NCI-H1105 (cell line): ENCODE results near the gene JARID2.
A peak's percentile ranks its signal among the peaks of the same experiment; 100 is the strongest.

Source experiments
- DNase-seq: peaks from one replicate; lab custom pipeline; 2025; lab: John Stamatoyannopoulos, UW

JARID2 gene

DNA sequence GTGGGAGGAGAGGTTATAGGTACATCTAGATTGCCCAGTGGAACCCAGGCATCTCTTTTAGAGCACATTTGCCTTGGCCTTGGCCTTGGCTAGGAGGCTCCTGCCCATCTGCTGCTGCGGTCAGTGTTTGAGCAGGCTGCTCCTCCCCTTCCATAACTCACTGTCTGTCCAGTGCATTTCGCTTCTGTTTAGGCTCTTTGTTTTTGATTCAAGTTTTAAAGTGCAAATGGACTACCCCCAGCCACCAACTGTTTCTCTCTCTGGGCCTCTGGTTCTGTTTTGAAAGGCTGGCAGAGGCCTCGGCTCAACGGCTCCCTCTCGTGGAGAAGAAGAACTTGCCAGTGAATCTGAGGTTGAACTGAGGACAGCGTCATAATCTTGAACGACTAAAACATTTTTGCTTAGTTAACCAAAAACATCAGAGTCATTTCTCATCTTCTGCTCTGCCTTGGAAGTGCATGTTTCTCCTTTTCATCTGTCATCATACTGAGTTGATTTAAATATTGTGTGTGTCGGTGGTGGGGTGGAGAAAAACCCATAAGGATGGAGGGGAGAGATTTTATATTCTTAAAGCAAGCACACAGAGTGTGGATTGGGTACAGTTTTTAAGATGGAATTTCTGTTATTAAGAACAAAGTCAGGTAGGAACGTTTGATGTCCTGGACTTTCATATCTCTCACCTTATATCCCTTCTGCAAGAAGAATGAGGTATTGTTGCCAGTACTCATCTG, 245.6 kb downstream of the JARID2 start:
- DNase-seq = peak; percentile 28

DNA sequence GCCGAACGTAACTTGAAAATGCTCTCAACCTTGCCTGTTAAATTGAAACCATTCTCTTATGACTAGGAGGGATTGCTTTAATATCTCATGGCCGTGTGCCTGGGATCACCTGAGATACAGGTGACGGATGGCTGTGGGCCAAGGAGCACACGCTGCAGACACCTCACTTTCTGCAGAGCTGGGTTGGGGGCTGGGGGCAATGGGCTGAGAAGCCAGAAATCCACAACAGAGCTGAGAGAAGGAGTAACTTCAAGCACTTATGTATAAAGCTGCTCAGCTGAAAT, 246.1 kb downstream of the JARID2 start:
- no peak for DNase-seq

DNA sequence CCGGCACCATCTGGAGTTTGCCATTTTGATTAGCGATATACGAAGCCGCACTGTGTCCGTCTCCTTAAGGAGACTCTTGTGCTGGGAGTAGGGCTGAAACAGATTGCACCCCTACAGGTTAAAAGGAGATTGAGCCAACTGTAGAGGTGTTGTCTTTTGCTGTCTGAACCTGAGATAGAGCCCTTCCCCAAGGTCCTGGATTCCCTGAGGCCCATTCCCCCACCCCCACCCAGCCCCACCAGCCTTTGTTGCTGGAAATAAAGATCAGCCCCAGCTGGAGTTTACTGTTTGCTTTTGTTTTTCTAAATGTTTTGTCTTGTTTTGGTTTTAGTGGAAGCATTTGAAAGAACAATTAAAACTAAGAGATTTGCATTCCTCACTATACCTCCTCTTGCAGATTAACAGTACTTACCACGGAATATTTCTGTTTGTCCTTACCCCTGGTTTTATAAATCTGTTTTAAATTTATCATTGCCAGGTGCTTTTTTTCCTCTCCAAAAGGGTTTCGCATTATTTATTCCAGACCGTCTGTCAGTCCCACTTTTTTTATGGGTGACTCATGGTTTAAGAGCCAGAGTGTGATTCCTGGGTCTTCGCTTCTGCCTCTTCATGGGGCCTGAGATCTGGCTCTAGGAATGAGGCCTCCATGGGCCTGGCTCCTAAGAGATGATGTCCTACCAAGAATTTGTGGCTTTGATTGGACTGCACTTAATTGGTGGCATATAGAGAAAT, 247.7 kb downstream of the JARID2 start:
- no peak for DNase-seq

DNA sequence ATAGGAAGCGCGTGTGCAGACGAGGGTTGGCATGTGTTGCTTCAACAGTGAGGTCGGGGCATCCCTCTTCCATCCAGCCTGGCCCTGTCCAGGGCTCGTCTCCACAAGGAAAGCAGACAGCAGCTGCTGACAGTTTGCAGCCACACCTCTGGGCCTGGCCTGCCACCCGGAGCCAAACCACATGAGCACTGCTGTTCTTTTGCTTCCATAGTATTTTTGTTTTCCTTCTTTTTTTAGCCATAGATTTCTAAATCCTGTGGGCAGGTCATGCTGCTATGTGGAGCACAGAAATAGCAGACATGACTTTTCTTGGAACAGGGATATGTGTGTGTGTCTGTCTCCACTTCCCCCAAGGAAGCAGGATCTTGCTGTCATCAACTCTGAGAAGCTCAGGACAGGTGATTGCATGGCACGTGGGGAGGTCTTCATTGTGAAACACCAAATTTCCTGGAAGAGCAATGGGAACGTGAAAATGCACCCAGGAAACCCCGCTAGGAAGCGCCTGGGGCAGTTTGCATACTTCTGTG, 249.6 kb downstream of the JARID2 start:
- DNase-seq = no peak

DNA sequence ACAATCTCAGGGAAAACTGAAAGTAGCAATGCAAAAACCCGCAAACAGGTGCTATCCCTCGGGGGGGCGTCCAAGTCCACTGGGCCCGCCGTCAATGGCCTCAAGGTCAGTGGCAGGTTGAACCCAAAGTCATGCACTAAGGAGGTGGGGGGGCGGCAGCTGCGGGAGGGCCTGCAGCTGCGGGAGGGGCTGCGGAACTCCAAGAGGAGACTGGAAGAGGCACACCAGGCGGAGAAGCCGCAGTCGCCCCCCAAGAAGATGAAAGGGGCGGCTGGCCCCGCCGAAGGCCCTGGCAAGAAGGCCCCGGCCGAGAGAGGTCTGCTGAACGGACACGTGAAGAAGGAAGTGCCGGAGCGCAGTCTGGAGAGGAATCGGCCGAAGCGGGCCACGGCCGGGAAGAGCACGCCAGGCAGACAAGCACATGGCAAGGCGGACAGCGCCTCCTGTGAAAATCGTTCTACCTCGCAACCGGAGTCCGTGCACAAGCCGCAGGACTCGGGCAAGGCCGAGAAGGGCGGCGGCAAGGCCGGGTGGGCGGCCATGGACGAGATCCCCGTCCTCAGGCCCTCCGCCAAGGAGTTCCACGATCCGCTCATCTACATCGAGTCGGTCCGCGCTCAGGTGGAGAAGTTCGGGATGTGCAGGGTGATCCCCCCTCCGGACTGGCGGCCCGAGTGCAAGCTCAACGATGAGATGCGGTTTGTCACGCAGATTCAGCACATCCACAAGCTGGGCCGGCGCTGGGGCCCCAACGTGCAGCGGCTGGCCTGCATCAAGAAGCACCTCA, 250.7 kb downstream of the JARID2 start:
- no peak for DNase-seq

DNA sequence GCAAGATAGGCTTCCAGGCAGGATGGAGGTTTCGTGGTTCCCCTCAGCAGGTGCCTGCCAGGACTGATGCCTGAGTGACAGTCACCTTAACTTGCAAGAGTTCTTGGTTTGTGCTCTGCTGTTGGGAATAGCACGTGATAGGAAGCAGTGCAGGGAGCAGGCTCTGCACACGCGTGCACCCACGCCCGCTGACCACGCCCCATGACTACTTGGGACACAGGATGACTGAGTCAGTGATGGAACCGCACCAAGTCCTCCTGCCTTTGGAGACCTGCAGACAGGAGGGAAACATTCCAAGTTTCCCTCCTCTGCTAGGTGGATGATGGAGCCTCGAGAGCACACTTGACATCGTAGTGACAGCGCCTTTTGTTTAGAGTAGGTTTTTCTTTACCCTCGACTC, 252.8 kb downstream of the JARID2 start:
- no peak for DNase-seq

DNA sequence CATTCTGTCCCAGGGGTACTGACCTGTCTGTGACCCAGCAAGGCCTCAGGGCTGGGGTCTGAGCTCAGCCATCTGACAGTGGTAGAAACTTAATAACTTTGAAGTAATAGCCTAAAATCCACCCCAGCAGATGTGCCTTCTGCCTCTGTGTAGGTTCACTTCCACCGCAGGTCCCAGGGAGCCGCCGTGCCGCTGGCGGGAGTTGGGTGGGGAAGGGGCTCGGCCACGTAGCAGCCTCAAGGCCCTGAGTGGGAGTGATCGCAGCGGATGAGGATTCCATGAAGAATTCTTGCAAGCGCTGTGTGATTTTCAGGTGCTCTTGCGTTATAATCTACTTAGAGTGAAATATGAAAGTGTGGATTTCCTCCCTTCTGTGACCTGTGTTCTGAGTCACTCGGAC, 253.3 kb downstream of the JARID2 start:
- DNase-seq = no peak

DNA sequence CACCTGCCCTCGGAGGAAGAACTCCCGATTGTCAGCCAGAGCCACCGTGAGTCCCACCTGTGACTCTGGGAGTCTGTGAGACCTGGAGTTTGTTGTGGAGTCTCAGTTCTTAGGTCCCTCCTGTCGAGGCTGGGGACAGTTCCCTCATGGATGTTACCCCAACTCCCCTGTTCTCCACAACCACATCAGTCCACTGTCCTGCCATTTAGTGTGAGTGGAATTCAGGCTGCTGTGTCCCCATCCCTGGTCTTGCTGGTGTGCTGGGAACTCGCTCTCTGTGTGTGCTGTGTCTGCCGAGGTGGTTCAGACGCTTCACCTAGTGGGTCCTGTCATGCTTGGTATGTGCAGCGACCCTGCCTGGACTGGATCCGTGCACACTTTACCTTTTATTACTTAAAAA, 253.7 kb downstream of the JARID2 start:
- no peak for DNase-seq

DNA sequence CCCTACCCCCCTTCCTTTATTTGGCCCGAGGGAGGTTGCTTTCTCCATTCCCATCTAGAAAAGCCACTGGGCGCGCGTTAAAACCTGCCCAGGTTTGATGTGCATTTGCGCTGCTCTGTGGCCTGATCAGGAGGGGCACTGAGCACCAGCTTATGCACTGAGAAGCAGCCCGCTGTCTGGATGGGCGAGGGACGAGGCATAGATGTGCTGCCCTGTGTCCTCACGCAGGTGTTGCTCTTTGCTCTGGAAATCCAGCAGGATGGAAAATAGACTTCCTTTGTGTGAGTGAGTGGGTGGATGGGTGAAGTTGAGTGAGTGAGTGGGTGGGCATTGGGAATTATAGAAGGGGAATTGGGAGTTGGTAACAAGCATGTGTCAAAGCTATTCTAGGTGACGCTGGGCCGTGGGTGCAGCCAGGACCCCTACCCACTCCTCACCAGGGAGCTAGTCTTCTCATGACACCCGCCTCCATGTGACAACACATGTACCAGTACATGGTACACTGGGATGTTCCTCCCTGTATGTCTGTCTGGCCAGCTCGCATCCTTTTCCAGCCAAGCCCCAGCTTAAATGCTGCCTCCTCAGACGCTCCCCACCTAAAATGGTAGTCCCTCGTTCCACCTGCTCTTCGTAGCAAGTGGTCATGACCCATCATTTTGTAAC, 254.3 kb downstream of the JARID2 start:
- no peak for DNase-seq

DNA sequence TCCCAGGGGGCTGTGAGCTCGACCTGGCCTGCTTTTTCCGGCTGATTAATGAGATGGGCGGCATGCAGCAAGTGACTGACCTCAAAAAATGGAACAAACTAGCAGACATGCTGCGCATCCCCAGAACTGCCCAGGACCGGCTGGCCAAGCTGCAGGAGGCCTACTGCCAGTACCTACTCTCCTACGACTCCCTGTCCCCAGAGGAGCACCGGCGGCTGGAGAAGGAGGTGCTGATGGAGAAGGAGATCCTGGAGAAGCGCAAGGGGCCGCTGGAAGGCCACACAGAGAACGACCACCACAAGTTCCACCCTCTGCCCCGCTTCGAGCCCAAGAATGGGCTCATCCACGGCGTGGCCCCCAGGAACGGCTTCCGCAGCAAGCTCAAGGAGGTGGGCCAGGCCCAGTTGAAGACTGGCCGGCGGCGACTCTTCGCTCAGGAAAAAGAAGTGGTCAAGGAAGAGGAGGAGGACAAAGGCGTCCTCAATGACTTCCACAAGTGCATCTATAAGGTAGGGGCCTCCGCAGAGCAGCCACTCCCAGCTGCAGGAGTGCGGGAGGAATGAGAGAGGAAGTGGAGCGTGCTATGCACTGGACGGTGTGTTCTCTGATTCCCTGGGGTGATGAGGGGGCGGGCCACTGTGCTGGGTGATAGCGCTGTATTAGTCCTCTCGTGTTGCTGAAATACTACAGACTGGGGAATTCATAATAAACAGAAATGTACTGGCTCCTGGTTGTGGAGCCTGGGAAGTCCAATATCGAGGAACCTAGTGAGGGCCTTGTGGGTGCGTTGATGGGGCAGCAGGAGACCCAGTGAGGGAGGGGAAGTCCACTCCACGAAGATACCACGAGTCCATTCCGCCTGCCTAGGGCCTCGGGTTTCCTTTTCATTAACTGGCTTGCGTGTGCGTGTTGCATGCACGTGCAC, 255.3 kb downstream of the JARID2 start:
- DNase-seq = no peak

DNA sequence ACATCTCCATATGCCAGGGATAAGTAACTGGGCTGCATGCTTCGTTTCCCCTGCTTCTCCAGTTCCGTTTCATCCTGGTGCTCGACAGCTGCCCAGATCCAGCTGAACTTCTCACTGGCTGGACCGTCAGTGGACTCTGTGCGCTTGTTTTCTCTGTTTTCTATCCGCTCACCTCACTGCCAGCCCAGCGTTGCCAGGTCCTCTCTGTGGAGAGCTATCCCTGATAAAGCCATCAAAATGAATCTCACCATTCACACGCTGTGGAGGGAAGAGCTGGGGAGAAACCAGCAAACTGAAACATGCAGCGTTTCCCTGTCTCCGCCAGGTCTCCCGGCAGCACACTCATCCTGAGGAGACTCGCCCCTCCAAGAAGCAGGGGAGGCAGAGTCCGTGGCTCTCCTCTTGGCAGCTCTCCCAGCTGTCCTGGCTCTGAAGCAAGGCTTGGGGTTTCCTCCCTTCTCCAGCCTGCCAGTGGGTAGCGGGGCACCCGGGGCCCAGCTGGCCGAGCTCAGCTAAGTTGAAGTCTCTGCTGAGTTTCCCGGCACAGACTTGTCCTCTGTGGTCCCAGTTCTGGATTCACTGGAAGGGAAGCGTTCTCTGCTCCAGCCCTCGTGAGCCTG, 256.1 kb downstream of the JARID2 start:
- DNase-seq = no peak

DNA sequence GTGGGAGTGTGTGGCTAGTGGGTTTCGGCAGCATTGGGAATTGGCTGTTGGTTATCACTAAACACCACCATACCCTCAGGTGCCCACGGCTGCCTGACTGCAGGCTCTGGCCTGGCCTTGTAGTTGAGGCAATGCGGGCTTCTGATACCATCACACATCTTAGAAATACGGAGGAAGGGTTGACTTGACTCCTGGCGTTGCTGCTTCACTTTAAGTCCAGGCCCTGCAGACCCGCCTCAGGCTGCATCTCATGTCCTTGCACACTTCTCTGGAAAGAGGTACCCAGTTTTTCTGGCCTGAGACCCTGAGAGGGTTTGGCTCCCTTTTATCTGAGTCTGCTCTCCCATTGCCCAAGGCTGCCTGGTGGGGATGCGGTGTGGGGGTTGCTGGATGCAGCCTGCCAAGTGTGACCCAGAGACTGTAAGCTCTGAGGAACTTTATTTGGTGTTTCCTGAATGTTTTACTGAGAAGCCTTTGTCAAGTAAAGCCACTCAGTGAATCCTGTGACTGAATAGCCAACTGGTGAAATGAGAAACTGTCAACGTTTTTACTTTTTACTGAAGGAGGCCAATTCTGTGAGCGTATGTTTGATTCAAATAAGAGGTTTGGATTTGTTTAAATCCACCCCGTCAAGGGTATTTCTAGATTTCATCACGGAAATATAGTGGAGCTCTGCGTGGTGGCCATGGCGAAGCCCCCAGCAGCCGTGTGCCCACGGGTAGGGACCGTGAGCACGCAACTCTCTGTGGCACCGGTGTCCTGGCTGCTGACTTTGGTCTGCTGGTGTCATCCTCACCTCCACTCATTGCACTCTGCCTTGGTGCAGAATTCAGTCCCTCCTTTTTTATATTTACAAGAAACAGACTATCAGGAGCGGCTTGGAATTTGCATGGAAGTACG, 256.8 kb downstream of the JARID2 start:
- no peak for DNase-seq

DNA sequence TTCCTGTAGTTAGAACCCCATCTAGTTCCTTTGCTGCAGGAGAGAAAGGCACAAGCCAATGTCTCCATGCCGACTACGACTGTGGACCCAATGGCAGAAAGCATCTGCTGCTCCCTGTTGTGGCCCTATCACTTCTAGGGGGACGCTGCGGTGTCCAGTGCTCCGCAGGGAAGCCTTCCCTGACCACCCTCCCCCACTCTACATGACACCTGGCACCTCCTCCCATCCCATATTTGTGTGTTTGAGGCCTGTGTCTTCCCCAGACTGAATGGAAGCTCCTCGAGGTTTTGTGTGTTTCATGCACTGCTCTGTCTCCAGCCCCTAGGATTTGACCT, 257.4 kb downstream of the JARID2 start:
- no peak for DNase-seq

DNA sequence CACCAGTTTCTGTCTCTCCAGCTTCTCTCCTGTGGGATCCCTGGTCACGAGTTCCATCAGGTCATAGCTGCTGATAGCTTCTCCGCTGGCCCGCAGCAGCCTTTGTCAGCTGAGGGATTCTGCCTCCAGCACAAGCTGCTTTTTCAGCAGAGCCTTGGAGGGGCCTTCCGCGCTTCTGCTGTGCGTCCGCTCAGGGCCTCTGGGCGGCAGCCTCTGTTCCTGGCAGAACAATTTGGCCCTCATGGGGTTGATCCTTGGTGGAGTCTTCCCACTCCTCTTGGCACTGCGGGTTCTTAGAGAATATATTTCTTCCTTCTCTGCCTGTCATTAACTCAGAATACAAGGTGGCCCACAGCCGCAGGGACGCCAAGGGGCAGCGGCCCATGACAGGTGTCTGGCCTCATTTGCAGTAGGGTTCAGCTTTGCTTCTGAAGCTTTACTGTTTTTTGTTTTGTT, 258.2 kb downstream of the JARID2 start:
- no peak for DNase-seq

DNA sequence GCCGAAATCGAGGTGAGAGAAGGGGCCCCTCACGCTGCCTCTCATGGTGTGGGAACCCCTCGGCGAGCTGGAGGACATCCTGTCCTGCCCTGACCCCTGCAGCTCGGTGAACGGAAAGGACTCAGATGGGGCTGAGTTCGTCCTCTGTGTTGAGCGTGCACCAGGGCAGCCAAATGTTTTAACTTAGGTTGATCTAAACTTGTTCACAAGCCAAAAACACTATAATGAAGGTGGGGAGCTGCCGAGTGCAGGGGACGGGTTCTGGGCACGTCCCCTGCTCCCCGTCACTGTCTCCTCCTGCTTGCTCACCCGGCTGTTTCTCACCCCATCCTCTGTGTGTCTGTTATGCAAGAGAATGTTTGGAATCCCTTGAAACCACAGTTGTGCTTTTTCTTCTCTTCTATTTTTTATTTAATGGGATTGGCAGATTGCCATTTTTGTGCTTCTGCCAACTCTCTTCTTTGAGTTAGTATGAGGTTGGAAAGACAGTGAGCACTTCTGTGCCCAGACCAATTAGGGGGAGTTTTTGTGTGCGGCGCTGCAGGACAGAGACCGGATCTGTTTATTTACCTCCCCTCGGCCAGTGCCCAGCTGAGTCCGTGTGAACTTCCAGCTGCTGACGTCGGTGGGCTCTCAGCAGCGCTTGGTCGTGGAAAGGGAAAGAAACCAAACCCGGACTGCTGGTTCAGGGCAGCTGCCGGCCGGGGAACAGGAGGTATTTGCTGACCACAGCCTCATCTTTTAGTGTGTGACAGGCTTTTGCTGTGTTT, 258.9 kb downstream of the JARID2 start:
- peak; percentile 86 for DNase-seq

DNA sequence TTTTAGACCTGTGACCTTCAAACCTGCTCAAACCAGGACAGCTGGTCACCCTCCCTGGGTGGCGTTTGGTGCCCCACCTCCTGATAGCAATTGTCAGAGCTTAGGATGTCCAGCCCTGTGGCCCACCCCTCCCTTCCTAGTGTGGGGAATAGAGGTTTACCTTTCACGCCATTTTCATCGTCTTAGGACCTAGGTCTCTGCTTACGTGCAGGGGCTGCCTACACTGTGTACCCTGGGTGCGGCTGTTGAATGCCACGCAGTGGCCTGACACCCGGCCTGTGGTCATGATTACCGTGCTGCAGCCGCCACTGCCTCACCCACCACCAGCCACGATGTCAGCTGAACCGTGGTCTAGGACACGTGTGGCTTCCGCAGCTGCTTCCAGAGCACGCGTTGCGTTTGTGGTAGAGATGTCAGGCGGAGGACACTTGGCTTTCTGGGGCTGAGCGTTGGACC, 259.6 kb downstream of the JARID2 start:
- no peak for DNase-seq

DNA sequence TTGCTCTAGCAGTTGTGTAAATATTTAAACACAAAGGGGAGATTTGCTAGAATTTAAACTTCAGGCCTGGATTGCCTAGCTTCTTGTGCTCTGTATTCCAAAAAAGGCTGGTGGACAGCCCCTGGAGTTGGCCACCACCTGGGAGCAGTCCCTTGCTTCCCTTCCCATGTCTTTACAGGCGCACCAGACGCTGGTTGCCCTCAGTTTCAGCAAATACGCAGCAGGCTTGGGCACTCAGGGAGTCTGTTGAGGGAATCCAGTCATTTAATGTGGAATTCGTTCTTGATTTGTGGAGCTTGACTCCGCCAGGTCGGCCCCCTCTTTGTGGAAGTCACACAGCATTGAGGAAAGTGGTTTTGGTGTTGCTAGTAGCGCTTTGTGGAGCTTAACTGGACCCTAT, 260.2 kb downstream of the JARID2 start:
- DNase-seq = no peak

DNA sequence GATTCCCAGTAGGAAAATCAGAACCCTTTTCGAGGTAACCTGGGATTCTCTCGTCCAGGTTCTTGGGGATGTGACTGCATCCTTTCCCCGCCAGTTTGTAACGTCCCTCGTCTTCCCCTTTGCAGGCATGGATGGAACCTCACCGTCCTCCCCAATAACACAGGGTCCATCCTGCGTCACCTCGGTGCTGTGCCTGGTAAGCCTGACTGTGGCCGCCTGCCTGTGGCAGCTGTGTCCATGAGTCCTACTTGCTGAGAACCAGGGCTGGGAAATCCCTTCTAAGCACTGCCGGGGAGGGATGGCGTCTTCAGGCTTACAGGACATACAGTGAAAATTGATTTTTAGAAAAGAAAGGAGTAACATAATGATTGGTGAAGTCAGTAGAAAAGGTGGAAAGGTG, 261.4 kb downstream of the JARID2 start:
- DNase-seq = no peak

DNA sequence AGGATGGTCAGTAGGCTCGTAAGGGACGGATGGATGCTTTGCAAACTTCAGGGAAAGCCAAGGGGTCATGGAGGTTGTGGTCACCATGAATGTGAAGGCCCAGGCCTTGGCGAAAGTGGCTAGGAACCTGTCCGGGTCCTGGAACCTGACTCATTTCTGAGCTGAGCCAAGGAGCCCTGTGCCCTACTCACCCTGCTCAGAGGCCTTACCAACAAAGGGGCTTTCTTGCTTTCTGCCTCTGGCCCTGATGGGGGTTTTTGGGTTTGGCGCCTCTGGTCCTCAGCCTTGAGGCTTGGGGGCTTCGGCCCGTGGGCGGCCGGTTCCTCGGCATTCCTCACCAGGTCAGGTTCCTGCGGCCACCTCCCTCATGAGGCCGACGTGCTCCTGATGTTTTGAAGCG, 261.9 kb downstream of the JARID2 start:
- DNase-seq = no peak
